ENCODE measurements around the gene VAV1.

DNA sequence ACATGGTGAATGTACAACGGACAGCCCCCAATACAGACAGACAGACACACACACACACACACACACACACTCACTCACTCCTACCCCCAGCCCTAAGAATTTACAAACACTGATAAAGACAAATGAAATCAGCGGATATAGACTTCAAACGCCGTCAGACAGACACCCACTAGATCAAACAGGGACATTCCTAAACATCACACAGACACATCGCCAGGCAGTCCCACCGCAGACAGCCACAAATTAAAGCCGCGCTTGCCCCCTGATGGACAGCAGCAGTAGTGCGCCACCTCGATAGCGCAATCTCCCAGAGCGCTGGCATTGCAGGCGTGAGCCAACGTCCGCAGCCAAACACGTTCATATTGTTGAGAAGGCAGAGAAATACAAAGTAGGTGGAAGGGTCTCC, 90.2 kb downstream of the VAV1 start:
- TF ChIP-seq, protein P1, sequence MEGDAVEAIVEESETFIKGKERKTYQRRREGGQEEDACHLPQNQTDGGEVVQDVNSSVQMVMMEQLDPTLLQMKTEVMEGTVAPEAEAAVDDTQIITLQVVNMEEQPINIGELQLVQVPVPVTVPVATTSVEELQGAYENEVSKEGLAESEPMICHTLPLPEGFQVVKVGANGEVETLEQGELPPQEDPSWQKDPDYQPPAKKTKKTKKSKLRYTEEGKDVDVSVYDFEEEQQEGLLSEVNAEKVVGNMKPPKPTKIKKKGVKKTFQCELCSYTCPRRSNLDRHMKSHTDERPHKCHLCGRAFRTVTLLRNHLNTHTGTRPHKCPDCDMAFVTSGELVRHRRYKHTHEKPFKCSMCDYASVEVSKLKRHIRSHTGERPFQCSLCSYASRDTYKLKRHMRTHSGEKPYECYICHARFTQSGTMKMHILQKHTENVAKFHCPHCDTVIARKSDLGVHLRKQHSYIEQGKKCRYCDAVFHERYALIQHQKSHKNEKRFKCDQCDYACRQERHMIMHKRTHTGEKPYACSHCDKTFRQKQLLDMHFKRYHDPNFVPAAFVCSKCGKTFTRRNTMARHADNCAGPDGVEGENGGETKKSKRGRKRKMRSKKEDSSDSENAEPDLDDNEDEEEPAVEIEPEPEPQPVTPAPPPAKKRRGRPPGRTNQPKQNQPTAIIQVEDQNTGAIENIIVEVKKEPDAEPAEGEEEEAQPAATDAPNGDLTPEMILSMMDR (IDR thresholded peaks at IDR 0.05), result peak; percentile 77 to 91 (median 83)
- no peak for TF ChIP-seq POLR2A (IDR thresholded peaks at IDR 0.05)
